NCI-H1694 (cell line): ENCODE data around the gene SGF29.
"Not testable (repeated sequence)": the region's sequence is repeated elsewhere in the genome, so short reads cannot be mapped to it uniquely, and the experiment has no call there.

Experiments
- DNase-seq: peaks from one replicate; lab custom pipeline; 2025; lab: John Stamatoyannopoulos, UW

SGF29 gene

GRCh38 chr16:28596115-28596630, 42.5 kb downstream of the SGF29 start:
- DNase-seq, result no peak

GRCh38 chr16:28596840-28597691, 43.3 kb downstream of the SGF29 start, which contains the start of gene SULT1A2:
Gene SULT1A2, minus strand, starts transcription at chr16:28597050. Its CDS starts 1,120 bp downstream, at chr16:28595930.
- no peak for DNase-seq

GRCh38 chr16:28597692-28598261, 44.1 kb downstream of the SGF29 start:
- DNase-seq, result no peak

GRCh38 chr16:28599377-28600285, 45.9 kb downstream of the SGF29 start:
- not testable (repeated sequence) for DNase-seq

- DNase-seq, result not testable (repeated sequence)
Observed at GRCh38 chr16:28600965-28601364, 47.2 kb downstream of the SGF29 start.

- not testable (repeated sequence) for DNase-seq
Observed at GRCh38 chr16:28601589-28601988, 47.9 kb downstream of the SGF29 start.

- not testable (repeated sequence) for DNase-seq
Observed at GRCh38 chr16:28602062-28602461, 48.3 kb downstream of the SGF29 start.

GRCh38 chr16:28602529-28602928, 48.8 kb downstream of the SGF29 start:
- DNase-seq, result no peak

- no peak for DNase-seq
Observed at GRCh38 chr16:28603381-28604185, 49.9 kb downstream of the SGF29 start.

GRCh38 chr16:28604186-28604565, 50.5 kb downstream of the SGF29 start:
- no peak for DNase-seq

GRCh38 chr16:28606291-28607115, 52.8 kb downstream of the SGF29 start:
- DNase-seq, result no peak

- DNase-seq, result no peak
Observed at GRCh38 chr16:28607116-28607623, 53.5 kb downstream of the SGF29 start.

- DNase-seq, result not testable (repeated sequence)
Observed at GRCh38 chr16:28607681-28608495, 54.2 kb downstream of the SGF29 start.

- not testable (repeated sequence) for DNase-seq
Observed at GRCh38 chr16:28608496-28608808, 54.7 kb downstream of the SGF29 start.

- DNase-seq, result not testable (repeated sequence)
Observed at GRCh38 chr16:28608867-28609596, 55.3 kb downstream of the SGF29 start.

- DNase-seq, result no peak
Observed at GRCh38 chr16:28609631-28610594, 56.2 kb downstream of the SGF29 start, which contains the start of gene SULT1A1. Gene SULT1A1, minus strand, starts transcription at chr16:28610044. Its CDS starts 1,189 bp downstream, at chr16:28608855.

- no peak for DNase-seq
Observed at GRCh38 chr16:28610595-28611191, 57.0 kb downstream of the SGF29 start.
